Erythroblast (primary cell): ENCODE data around the gene CHIA.

Experiments
- DNase-seq, 2 experiments: peaks; one replicate each; lab custom pipeline; 2025; lab: John Stamatoyannopoulos, UW
- GATA1 ChIP-seq: IDR thresholded peaks from 2 replicates; pipeline ENCODE4 v1.6.1; 2011; ENCODE audit warnings: low read depth, mild to moderate bottlenecking, control low read depth, low read length, moderate library complexity
- POLR2A ChIP-seq: IDR thresholded peaks from 2 replicates; pipeline ENCODE4 v1.6.1; 2011; ENCODE audit warnings: mild to moderate bottlenecking, low read length

The CHIA gene

DNA sequence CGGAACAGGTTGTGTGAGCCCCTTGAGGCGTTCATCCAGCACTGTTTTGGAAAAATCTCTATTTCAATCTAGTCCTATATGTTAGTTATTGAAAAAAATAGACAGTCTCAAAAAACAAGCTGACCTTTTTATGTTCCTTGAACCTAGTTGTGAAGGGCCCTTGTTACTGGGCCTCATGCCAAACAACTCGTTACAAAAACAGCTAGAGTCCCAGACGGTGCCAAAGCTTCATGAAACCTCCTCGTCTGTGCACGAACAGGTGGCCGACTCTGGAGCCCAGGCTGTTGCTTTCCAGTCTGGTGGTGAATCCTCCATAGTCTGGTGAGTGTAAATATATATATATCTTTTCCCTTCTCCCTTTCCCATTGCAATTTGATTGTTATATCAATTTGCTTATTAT is at the start of gene CHIA:
Gene CHIA, plus strand, starts transcription at position 222 of the 400 bp plus-strand sequence. CDS start 19,617 bp downstream, outside the sequence.
- TF ChIP-seq GATA1, result no peak
- TF ChIP-seq POLR2A, result no peak
- no peak for DNase-seq

DNA sequence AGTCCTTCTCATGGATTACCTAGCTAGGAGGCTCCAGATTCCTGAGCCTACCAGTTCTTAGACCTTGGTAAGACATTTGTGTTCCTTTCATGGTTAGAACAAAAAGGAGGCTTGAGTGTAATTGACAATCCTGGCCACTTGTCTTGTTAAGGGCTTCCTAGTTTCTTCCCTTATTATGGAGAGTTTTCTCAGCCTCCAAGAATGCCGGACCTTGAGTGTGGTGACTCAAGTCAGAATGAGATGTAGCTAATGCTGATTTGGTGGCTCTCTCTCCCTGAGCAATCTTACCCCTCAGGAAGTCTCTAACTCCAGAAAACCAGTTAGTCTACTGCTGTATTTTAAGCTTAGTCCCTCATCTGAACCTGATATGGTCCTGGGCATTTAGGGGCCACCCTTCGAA is 48.9 kb upstream of the CHIA start:
- DNase-seq, result no peak
- TF ChIP-seq POLR2A (no peak), GATA1 (no peak)

DNA sequence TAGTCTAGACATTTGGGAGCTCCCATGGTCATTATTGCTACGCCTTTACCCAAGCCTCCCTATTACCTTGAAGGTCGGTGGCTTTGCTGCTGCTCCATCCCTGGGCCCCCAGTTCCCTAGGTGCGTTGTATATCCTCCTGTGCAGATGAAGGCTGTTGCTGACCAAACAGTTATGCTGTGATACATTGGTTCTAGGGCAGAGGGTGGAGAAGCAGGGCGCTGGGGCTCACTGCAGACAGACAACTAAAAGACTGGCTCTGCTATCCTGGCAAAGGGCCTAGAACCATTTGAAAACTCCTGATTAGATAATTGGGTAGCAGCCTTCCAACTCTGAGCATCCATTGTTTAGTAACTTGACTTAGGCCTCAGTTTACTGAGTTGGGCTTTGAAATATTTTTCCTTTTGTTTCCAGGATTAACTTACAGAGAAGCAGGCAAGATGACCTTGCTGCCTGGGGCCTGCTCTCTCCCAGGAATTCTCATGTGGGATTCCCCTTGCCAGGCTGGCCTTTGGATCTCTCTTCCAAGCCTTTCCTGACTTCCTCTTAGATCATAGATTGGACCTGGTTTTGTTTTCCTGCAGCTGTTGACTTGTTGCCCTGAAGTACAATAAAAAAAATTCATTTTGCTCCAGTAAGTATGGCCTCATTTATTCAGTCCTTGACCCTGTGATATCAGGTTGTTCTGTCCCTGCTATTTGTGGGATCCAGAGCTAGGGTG is 47.7 kb upstream of the CHIA start:
- no peak for DNase-seq
- TF ChIP-seq GATA1, result no peak
- TF ChIP-seq POLR2A, result no peak

DNA sequence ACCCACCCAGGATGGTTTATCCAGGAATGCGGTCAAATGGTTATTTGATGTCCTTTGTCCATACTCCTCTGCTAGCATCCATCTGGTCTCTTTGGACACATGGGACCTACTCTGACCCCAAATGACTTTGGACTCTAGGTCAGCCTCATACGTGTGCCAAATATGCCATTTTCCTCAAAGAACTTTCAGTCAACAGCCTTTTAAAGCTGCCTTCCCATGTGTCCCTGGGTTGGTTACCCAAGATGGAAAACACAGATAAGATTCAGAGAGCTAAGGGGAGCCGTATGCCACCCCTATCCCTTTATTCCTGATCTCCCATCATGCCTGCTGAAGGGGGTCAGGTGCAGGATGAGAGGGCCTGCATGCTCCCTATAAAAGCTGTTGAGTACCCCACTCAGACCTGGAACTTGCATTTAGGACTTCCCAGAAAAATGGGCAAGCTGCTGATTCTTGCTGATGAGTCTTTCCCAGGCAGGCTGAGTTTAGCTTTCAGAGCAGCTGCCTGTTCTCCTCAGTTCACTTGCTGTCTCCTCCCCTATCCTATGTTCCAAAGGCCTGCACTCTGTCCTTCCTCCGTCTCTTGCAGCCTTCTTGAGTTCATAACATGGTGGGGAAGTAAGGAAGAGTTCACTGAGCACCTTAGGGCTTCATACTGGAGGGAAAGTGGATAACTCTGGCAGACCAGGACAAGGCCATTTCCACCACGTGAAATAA is 43.4 kb upstream of the CHIA start:
- DNase-seq, result no peak
- TF ChIP-seq POLR2A (no peak), GATA1 (no peak)

DNA sequence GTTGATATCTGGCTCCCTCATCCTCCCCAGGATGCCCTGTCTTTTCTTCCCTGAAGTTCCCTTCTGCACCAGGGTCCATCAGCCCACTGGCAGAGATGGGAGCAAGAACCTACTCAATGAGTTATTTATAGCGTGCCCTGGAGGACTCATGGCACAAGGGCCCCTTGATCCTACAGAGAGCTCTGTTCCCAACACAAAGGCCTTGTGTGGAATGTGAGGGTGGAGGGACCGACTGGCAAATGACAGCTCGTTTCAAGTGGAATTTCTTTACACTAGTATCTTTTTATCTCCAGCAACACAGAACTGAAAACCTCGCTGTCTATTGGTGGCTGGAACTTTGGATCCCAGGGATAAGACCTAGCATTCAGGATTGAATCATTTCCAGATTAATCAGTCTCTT is 40.7 kb upstream of the CHIA start:
- no peak for DNase-seq
- no peak for TF ChIP-seq GATA1
- no peak for TF ChIP-seq POLR2A

DNA sequence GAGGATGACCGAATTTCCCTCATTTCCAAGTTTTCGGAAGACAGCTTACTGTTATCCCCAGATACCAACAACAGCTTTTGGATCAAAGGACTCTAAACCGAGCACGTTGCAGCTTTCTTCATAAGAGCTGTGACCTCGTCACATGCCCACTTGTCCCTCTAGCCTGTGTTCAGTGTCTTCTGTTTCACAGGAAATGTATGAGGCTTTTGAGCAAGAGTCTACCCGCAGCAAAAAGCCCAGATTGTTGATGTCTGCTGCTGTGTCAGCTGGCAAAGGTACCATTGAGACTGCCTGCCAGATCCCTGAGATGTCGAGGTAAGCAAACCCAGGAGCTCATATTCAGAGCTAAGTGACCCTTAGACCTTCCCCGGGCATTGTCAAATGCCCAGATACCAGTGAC is 39.1 kb upstream of the CHIA start:
- TF ChIP-seq GATA1 (no peak), POLR2A (no peak)
- no peak for DNase-seq

DNA sequence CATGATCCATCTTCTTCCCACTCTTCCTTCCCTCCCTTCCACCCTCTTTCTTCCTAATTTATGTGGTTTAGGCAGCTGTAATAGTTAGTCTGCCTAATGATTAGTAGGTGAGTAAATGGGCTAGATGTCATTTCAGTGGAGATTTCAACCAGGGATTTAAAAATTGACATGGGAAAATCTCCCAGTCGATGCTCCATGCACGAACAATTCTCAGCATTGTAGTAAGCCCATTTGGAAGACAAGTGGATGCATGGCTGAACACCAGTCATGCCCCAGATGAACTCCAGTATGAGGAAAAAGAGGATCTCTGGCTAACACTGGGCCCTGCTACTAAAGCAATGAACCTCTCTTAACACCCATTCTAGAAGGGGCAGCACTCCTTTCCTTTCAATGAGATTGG is 37.9 kb upstream of the CHIA start:
- no peak for DNase-seq

DNA sequence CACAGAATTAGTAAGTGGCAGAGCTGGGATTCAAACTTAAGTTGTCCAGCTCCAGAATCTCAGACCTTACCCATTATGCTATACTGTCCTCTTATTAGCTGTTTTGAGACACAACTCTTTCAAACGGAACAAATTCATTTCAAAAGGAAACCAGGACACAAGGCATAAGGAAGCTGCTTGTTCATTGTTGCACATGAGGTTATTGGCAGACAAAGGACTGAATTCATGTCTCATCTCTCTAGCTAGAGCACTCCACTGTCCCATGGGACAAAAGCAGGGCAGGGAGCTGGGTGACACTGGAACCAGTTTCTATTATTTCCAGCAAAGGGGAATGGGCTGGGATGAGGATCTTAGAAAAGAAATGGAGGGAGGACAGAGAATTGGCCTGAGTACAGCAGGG is 36.8 kb upstream of the CHIA start:
- no peak for DNase-seq
- TF ChIP-seq POLR2A, result no peak
- TF ChIP-seq GATA1, result no peak

More for the DNA sequence above, 37.9 kb upstream of the CHIA start:
- TF ChIP-seq GATA1, result no peak
- TF ChIP-seq POLR2A, result no peak

DNA sequence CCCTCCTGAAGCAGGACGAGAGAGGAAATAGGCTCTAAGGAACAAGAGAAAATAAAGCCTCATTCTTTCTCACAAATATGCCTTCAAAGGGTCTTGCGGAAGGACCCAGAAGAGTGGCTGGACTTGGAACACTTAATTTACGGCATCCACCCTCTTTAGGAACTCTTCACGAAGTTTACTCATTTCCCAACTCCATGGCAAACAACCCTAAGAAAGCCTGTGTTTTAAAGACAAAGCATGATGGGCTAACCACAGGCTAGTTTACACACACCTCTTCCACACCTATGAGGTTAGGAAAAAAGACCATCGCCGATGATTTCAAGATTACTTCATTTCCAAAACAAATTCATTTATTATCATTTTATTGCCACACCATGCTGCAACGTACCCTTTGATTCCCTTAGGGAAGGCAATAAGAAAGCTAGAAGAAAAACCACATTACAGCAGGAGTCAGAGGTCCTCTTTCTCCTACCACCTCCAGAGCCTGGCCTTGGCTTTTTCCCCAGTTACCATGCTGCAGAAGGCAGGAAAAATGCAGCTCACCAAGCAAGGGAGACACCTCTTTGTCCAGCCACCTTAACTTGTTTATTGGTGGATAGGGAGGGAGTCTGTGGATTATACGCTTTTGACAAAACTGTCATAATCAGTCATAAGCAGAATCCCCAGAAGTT is 33.5 kb upstream of the CHIA start:
- TF ChIP-seq POLR2A (no peak), GATA1 (no peak)
- DNase-seq, result no peak

DNA sequence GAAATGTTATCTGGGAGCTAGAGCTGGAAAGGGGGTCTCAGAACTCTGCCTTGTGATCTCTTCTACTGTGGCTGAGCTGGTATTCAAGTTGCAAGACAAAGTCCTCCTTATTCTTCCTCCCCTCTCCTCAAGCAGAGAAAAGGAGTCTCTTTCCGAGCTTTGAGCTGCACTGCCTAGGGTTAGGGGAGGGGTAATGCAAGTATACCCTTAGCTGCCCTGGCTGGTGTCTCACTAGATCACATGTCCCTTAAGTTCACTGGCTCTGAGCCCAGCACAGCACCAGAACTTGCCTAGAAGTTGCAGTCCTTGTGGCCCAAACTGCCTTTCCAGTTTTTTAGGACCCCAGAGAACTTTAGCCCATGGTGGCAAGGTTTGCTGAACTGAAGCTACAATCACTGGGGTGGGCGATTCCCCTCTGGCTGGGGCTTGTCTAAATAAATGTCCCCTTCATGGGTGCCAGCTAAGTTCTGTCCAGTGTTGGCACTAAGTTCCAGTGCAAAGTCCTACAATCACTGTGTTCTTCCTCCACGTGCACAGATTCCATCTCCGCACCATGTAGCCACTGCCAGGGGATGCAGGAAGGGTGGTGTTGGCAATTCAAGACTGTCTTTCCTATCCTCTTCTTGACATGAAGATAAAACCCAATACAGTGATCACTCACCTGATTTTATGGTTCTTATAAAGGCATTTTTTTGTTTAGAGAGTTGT is 22.7 kb upstream of the CHIA start:
- DNase-seq, result no peak
- TF ChIP-seq GATA1 (no peak), POLR2A (no peak)

DNA sequence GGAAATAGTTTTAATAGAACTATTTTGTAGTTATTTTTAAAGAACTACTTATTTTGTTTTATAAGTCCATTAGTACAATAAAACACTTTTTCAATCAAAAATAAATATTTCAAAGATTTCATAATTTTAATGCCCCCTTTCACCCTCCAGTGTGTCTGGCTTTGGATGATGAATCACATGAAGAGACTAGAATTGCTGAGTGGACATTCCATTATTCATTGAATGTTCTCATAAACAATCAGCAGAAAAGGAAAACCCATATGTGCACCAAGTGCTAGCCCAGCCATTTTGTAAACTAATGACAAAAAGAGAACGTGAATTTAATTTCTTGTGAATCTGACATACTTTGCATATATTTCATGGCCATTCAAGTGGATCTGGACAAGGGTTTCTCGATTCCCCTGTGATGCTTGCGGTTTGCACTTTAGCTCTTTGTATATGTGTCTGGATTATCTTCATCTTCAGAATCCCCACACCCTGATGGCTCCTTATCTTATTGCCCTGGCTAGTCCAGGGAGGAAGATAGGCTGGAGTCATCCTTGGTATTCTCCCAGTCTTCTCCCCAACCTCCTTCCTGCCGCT is 20.7 kb upstream of the CHIA start:
- DNase-seq, result no peak
- no peak for TF ChIP-seq POLR2A
- TF ChIP-seq GATA1, result no peak

DNA sequence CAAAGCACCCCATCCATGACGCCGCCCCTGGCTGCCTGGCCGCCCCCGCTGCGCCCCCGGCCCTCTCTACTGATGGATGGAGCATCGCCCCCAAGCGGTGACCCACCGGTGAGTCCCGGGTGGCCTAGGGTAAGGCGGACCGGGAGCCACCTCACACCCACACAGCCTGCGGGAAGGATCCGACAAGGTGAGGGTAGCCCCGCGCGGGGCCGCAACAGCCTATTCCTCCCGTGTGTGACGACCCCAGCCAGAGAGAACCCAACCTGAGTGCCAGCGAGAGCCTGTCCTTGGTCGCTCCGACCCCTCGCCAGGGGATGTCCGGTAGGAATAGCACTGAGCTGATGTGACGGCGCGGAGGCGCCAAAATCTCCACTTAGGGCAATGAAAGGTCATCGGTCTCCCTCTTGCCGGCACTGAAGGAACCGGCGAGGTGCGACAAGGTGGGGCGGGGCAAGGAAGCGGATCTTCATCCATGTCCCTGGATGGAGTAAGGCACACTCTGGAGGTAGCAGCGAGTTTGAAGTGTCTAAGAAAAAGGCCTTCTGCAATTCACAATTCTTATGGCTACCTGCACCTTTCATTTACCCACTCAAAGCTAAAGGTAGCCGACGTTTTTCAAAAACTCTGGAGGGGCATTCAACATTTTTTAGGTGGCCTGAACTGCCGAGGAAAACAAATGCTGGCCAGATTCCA is 19.7 kb upstream of the CHIA start:
- no peak for DNase-seq
- TF ChIP-seq GATA1 (no peak), POLR2A (no peak)

DNA sequence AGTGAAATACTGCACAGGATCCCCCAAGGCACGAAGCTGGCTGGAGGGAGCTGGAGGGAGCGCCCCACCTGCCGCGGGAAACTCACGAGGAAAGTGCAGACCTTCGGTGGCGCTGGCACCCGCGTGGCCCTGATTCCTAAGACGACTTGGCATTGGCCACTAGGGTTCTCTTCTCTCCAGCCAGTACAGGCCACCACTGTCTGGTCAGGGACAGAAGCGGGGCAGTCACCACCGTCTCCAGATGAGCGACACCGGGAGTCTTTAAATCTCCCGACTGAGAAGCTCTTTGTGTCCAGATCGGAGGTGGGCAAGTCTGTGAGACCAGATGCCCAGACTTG is 19.2 kb upstream of the CHIA start:
- DNase-seq, result no peak
- TF ChIP-seq POLR2A, result no peak
